Lower leg skin (tissue), 4 donors: ENCODE results near the gene FDXACB1. TPM values are rescaled to one million over a fixed set of nuclear protein-coding genes. Genes with fewer than 3 reads are reported as not detected.

Experiments used
- DNase-seq, 2 donors: peaks; one replicate each; pipeline ENCODE4 v3.0.0-alpha.2; 2019; ENCODE audit warnings: low spot score in 2 of 2
- H3K4me3 ChIP-seq: fragments of 200-600 bp; sonication (generic); 2 replicates; pipeline ENCODE4 v1.5.1; 2017; ENCODE audit warnings: mild to moderate bottlenecking, low read depth; ENCODE audit not compliant: poor library complexity, severe bottlenecking
- POLR2A ChIP-seq, 2 donors: fragments of 450-650 bp; IDR thresholded peaks; one replicate each; pipeline ENCODE4 v1.6.1; 2016 to 2017; ENCODE audit warnings: antibody characterized with exemption in 2 of 2, mild to moderate bottlenecking in 1 of 2, moderate library complexity in 1 of 2
- WGBS, 2 donors: methylation state at CpG; one replicate each; pipeline ENCODE4 v1.1.5; 2018; 5-methylcytosine and 5-hydroxymethylcytosine counted together
- intact Hi-C: fragments of 100-400 bp; cut with DNase I; formaldehyde crosslinking; loops from one replicate; pipeline ENCODE4 v1.15.0; 2023; ENCODE audit warnings: low total_unique reads
- total RNA-seq, 4 donors: library from RNA; depleted of rRNA; stranded (reverse); fragments of >200 nt; gene quantifications; one replicate each; pipeline ENCODE4 v1.1.0, GENCODE V29; 2016
- TF ChIP-seq, protein P1 (sequence below), 3 donors: fragments of 450-650 bp; IDR thresholded peaks; one replicate each; pipeline ENCODE4 v1.5.1; 2016; ENCODE audit warnings: antibody characterized with exemption in 3 of 3, mild to moderate bottlenecking in 3 of 3, moderate library complexity in 2 of 3

FDXACB1 gene
- total RNA-seq, 4 donors from 2014 or later: 2.9 to 6.2 (median 4.1) TPM

GRCh38 chr11:111837366-111837891, 41.5 kb downstream of the FDXACB1 start:
- DNase-seq: no peak
- intact Hi-C loops: loop anchor here (10.0 kb wide), 1 partner anchor 53 kb away; no protein-coding TSS in a partner anchor
- TF ChIP-seq POLR2A (IDR thresholded peaks at IDR 0.05): no peak
- TF ChIP-seq, protein P1, sequence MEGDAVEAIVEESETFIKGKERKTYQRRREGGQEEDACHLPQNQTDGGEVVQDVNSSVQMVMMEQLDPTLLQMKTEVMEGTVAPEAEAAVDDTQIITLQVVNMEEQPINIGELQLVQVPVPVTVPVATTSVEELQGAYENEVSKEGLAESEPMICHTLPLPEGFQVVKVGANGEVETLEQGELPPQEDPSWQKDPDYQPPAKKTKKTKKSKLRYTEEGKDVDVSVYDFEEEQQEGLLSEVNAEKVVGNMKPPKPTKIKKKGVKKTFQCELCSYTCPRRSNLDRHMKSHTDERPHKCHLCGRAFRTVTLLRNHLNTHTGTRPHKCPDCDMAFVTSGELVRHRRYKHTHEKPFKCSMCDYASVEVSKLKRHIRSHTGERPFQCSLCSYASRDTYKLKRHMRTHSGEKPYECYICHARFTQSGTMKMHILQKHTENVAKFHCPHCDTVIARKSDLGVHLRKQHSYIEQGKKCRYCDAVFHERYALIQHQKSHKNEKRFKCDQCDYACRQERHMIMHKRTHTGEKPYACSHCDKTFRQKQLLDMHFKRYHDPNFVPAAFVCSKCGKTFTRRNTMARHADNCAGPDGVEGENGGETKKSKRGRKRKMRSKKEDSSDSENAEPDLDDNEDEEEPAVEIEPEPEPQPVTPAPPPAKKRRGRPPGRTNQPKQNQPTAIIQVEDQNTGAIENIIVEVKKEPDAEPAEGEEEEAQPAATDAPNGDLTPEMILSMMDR (IDR thresholded peaks at IDR 0.05): no peak
- no peak overlapping the region for H3K4me3 ChIP-seq
- WGBS, 2 donors: 88 to 91% methylated on average over 5 of the region's 5 CpGs

- H3K4me3 ChIP-seq: no peak overlapping the region
- TF ChIP-seq, protein P1 (IDR thresholded peaks at IDR 0.05): no peak
- no peak for TF ChIP-seq POLR2A (IDR thresholded peaks at IDR 0.05)
- intact Hi-C loops: loop anchor here (10.0 kb wide), 1 partner anchor 52 kb away; no protein-coding TSS in a partner anchor
- WGBS, 2 donors: 79 to 85% methylated on average over 1 of the region's 1 CpG
- no peak for DNase-seq
Observed at GRCh38 chr11:111836721-111837120, 42.2 kb downstream of the FDXACB1 start.

DNA sequence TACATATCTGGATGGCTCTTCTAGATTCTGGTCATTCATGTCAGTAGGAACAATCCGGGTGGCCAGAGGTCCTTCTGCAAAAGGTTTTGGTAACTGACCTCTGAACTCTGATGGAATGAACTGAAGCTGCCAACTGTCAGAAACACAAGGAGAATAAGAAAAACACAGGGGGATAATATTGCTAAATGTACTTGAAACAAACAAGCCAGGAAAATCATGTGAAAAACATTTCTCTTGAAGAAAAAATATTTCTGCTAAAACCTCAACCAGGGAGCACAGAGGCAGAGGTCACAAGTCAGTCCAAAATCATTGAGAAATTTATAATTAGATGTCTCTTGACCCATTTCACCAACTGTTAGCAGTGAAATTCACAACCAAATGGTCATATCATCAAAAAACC, 42.8 kb downstream of the FDXACB1 start:
- no peak overlapping the region for H3K4me3 ChIP-seq
- no peak for DNase-seq
- TF ChIP-seq POLR2A (IDR thresholded peaks at IDR 0.05): no peak
- TF ChIP-seq, protein P1 (IDR thresholded peaks at IDR 0.05): no peak
- WGBS, 2 donors: 76 to 83% methylated on average over 1 of the region's 1 CpG
- intact Hi-C loops: loop anchor here (10.0 kb wide), 1 partner anchor 51 kb away; no protein-coding TSS in a partner anchor

DNA sequence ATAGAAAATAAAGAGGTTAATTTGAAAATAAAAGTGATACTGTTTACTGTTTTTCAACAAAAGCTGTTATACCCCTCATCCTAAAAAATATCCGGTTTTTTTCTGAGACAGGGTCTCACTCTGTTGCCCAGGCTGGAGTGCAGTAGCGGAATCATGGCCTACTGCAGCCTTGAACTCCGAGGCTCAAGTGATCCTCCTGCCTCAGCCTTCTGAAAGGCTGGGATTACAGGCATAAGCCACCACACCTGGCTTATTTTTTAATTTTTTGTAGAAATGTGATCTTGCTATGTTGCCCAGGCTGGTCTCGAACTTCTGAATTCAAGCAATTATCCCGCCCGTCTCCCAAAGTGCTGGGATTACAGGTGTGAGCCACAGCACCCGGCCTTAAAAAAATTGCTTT, 43.3 kb downstream of the FDXACB1 start:
- intact Hi-C loops: loop anchor here (10.0 kb wide), 1 partner anchor 51 kb away; no protein-coding TSS in a partner anchor
- TF ChIP-seq, protein P1 (IDR thresholded peaks at IDR 0.05): no peak
- no peak for DNase-seq
- 96% methylated on average over 7 of the region's 7 CpGs for WGBS, 2 donors
- H3K4me3 ChIP-seq: no peak overlapping the region

DNA sequence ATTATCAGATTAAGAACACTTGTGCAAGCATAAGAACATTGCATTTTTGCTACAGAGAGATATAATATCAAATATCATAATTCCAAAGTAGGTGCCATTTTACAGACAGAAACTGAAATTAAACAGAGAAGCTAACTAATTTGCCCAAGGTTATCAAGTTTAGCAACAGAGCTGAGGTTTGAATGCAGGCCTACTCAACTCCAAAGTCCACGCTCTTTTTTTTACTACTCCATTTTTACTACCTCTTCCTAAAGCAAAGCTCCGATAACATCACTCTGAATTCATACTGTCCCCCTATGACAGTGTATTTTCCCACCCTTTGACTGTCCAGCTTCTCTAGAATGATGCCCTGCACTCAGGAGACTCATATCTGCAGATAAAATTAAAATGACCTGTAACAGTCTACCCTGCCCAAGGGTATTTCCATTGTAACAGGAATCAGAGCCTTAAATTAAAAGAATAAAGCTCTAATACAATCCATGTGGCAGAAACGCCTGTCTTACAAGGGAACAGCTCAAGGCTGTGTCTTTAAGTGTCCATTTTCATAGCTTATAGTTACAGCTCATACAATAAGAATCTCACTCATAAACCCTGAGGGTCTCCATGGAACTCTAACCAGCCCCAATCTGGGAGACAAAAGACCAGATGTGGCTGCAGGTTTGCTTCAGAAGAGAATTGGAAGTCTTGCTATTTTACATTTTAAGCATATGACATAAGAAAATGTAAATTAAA, 44.4 kb downstream of the FDXACB1 start:
- no peak for DNase-seq
- TF ChIP-seq POLR2A (IDR thresholded peaks at IDR 0.05): no peak
- TF ChIP-seq, protein P1 (IDR thresholded peaks at IDR 0.05): no peak
- intact Hi-C loops: loop anchor here (10.0 kb wide), 1 partner anchor 50 kb away; no protein-coding TSS in a partner anchor
- 91 to 96% methylated on average over 3 of the region's 3 CpGs for WGBS, 2 donors
- no peak overlapping the region for H3K4me3 ChIP-seq
